ENCODE measurements around the gene ZC3HAV1. TPM values are rescaled to one million over a fixed set of nuclear protein-coding genes. Genes with fewer than 3 reads are reported as not detected.
"Not testable (repeated sequence)": the region's sequence is repeated elsewhere in the genome, so short reads cannot be mapped to it uniquely, and the experiment has no call there.

Gene ZC3HAV1
- total RNA-seq: 100 to 1,000 TPM; 121 to 122 TPM

DNA sequence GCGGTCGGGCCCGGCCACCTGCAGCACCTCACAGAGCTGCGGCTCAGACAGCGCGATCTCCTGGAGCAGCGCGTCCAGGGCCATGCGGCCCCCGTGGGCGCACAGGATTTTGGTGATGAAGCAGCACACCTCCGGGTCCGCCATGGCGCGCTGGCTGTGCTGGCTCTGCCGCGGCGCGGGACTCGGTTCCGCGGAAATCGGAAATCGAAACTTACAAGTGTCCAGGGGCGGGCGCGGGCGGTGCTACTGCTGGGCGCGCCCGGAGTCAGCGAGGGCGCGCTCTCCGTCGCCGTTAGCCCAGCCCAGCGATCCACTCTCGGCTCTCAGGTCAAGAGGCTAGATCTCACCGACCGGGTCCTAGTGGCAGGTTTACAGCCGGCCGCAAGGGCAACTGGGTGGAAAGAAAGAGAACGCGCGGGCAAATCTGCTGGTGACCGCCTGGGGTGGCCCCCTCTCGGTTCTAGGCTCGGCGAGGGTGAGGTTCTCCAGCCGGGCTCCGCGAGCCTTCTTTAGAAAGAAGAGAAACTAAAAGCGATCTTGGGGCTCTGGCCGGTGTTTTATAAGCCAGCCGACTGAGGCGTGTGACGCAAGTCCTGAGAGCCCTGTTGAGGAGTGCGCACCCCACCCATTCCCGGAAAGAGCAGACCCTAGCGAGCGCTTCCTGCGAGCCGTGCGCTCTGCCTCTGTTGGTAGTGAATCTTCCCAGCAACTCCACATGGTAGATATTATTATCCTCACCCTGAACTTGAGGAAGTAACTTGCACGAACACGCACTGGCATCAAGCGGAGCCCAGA, at the start of gene ZC3HAV1:
Gene ZC3HAV1 (minus strand): TSS at position 533 of the 795 bp plus-strand sequence. CDS start 389 bp downstream, at position 144.
- H3K36me3 Mint-ChIP-seq (ENCODE audit: low read depth): peaks cover 47% of the 10 kb centered on the region
- POLR2A ChIA-PET: interaction anchor here (1.0 to 3.8 kb wide), 3 partner anchors 10 to 250 kb away, joined by 3 to 90 read pairs (median 5); partner anchors contain the start of gene LUC7L2
- H3K4me1 Mint-ChIP-seq (ENCODE audit: low read depth): peaks cover 29% of the 10 kb centered on the region
- H3K27ac Mint-ChIP-seq: peak within 1 kb of the TSS; percentile 95
- CTCF ChIA-PET: interaction anchor here (1.3 to 1.6 kb wide), 2 partner anchors 16 to 34 kb away, joined by 4 read pairs; no protein-coding TSS in a partner anchor
- DNase-seq (peak; percentile 95), ATAC-seq (peak; percentile 76)
- H3K4me3 Mint-ChIP-seq: peak within 1 kb of the TSS; percentile 91
- no peaks in the 10 kb centered on the region for H3K9me3 Mint-ChIP-seq (ENCODE audit: insufficient read depth)
- H3K27me3 Mint-ChIP-seq (ENCODE audit: low read depth): no peaks in the 10 kb centered on the region

DNA sequence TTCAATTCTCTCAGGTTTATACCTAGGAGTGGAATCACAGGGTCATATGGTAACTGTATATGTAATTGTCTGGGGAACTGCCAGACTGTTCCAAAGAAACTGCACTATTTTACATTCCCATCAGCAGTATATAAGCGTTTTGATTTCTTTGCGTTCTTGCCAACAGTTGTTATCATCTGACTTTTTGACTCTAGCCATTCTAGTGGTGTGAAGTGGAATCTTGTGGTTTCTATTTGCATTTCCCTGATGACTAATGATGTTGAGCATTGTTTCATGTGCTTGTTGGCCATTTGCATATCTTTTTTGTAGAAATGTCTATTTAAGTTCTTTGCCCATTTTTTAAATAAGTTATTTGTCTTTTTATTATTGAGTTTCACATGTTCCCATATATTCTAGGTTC, 44.3 kb upstream of the ZC3HAV1 start:
- ATAC-seq (no peak), DNase-seq (no peak)
- H3K9me3 Mint-ChIP-seq (ENCODE audit: insufficient read depth): no peaks in the 10 kb centered on the region
- POLR2A ChIA-PET: no interaction called here
- no peak overlapping the region for H3K4me3 Mint-ChIP-seq
- H3K36me3 Mint-ChIP-seq (ENCODE audit: low read depth): peaks cover 4% of the 10 kb centered on the region
- CTCF ChIA-PET: no interaction called here
- H3K27ac Mint-ChIP-seq: no peak overlapping the region
- H3K4me1 Mint-ChIP-seq (ENCODE audit: low read depth): peaks cover 4% of the 10 kb centered on the region
- H3K27me3 Mint-ChIP-seq (ENCODE audit: low read depth): no peaks in the 10 kb centered on the region

DNA sequence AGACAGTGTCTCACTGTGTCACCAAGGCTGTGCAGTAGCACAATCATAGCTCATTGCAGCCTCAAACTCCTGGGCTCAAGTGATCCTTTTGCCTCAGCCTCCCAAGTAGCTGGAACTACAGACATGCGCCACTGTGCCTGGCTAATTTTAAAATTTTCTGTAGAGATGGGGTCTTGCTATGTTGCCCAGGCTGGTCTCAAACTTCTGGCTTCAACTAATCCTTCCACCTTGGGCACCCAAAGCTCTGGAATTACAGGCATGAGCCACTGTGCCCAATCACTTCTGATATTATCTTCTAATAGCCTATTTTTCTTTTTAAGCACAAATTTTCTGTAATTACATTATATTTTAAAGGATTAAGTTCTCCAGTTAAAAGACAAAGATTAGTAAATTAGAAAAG, 42.6 kb upstream of the ZC3HAV1 start:
- Mint-ChIP-seq H3K36me3 (ENCODE audit: low read depth) (peaks cover 4% of the 10 kb centered on the region), H3K4me3 (no peak overlapping the region), H3K27ac (no peak overlapping the region), H3K4me1 (ENCODE audit: low read depth) (peaks cover 4% of the 10 kb centered on the region), H3K27me3 (ENCODE audit: low read depth) (no peaks in the 10 kb centered on the region), H3K9me3 (ENCODE audit: insufficient read depth) (no peaks in the 10 kb centered on the region)
- no peak for ATAC-seq
- ChIA-PET CTCF (no interaction called here), POLR2A (no interaction called here)
- no peak for DNase-seq

DNA sequence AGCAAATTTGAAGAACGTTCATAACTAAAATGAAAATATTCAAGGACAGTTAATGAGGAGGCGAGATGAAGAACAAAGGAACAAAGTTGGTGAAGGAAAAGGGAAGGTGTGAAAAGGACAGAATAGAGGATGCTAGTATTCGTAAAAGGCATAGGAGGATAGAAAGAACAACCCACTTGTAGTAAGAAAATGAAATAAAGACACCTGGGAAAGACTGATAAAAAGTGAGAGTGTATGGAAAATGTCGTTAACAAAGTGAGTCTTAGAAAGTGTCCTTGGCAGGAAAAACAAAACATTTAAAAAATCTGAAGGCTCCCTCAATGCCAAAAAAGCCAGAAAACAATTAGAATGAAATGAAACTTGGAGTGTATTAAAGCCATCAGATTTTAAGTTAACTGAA, 29.6 kb upstream of the ZC3HAV1 start:
- CTCF ChIA-PET: interaction anchor here (1.0 kb wide), 1 partner anchor 30 kb away, joined by 3 read pairs; no protein-coding TSS in a partner anchor
- no peak overlapping the region for H3K4me3 Mint-ChIP-seq
- POLR2A ChIA-PET: no interaction called here
- H3K27ac Mint-ChIP-seq: no peak overlapping the region
- DNase-seq: no peak
- no peak for ATAC-seq
- peaks cover 3% of the 10 kb centered on the region for H3K36me3 Mint-ChIP-seq (ENCODE audit: low read depth)
- no peaks in the 10 kb centered on the region for H3K9me3 Mint-ChIP-seq (ENCODE audit: insufficient read depth)
- peaks cover 2% of the 10 kb centered on the region for H3K4me1 Mint-ChIP-seq (ENCODE audit: low read depth)
- H3K27me3 Mint-ChIP-seq (ENCODE audit: low read depth): no peaks in the 10 kb centered on the region

DNA sequence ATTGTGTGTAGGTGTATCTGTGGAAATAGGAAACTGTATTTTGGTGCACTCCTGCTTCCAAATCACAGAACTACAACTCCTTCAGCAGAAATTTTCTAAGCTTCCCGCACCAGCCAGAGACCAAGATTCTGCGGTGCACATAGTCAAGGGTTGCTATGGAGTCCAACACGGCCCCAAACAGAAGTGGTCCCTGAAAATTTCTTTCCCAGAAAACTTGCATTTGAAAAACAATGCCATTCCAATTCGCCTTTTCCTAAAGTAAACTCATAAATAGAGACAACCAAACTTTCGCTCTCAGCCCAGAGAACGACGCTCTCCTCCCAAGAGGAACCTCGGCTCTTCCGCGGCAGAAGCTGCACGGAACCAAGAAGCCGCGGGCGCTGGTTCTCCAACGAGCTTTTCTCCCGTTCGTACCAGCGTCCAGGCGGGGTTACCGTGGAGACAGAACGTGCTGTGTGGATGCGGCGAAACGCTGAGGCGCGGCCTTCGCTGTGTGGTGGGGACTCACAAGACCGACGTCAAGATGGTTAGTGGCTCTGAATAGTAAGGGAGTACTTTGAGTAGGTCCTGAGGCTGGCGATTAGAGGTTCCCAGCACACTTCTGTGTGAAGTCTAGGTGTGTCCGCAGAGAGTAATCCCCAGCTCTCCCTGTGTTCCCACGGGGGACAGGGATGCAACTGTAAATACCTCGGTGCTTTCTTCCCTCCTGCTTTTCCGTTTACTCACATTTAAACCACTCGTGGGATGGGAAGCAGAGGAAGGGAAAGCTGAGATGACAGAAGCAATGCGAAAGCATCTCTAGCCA, 24.0 kb upstream of the ZC3HAV1 start:
- ATAC-seq: peak; percentile 99
- DNase-seq: peak; percentile 92
- H3K4me1 Mint-ChIP-seq (ENCODE audit: low read depth): peaks cover 20% of the 10 kb centered on the region
- no peaks in the 10 kb centered on the region for H3K9me3 Mint-ChIP-seq (ENCODE audit: insufficient read depth)
- H3K36me3 Mint-ChIP-seq (ENCODE audit: low read depth): peaks cover 4% of the 10 kb centered on the region
- H3K4me3 Mint-ChIP-seq: peak overlapping the region; percentile 87
- ChIA-PET CTCF (interaction anchor here (0.8 to 1.7 kb wide), 9 partner anchors 11 to 247 kb away, joined by 3 to 7 read pairs (median 5); no protein-coding TSS in a partner anchor), POLR2A (interaction anchor here (0.6 to 2.4 kb wide), 14 partner anchors 9 to 230 kb away, joined by 3 to 7 read pairs (median 4); partner anchors contain the start of gene LUC7L2)
- peak overlapping the region; percentile 81 for H3K27ac Mint-ChIP-seq
- H3K27me3 Mint-ChIP-seq (ENCODE audit: low read depth): peaks cover 3% of the 10 kb centered on the region

DNA sequence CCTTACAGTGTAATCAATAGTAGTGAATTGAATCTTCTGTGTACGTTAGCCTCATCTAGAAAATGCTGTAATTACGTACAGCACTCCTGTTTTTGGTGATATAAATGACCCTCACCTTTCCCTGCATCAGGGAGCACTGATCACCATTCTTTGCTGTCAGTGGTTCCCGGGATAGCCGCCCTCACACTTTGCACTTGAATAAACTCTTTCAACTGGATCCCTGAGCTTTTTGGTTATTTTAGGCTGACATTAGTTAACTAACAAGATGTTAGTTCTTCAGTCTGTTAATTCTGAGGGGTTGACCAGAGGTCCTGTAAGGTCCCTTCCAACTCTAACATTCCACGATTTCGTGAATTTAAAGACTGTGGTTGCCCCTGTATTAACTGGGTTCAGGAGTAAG, 23.4 kb upstream of the ZC3HAV1 start:
- Mint-ChIP-seq H3K36me3 (ENCODE audit: low read depth) (peaks cover 4% of the 10 kb centered on the region), H3K9me3 (ENCODE audit: insufficient read depth) (no peaks in the 10 kb centered on the region), H3K4me1 (ENCODE audit: low read depth) (peaks cover 21% of the 10 kb centered on the region), H3K27me3 (ENCODE audit: low read depth) (peaks cover 5% of the 10 kb centered on the region), H3K27ac (peak overlapping the region; percentile 81), H3K4me3 (peak overlapping the region; percentile 87)
- CTCF ChIA-PET: interaction anchor here (0.8 to 2.4 kb wide), 8 partner anchors 14 to 246 kb away, joined by 3 to 9 read pairs (median 6); no protein-coding TSS in a partner anchor
- DNase-seq (no peak), ATAC-seq (no peak)
- POLR2A ChIA-PET: interaction anchor here (0.6 to 2.4 kb wide), 11 partner anchors 9 to 227 kb away, joined by 3 to 7 read pairs (median 4); partner anchors contain the start of gene LUC7L2

DNA sequence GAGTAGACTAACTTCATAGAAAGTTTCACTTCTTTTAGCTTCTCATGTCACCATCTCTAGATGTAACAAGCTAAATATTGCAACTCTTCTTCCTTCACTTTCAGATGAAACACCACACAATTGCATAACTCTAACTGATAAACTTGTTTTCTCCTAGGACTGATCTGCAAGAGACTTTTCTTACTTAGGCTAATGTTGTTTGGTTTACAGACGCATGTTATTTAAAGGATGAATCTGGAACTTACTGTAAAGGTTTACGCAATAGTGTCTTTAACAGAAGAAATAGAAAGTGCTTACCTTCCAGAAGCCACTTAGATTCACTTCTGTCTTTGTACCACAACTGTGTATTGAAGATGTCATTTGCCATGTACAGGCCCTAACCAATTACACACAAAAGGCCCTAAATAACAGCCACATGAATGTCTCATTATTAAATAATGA, 22.1 kb upstream of the ZC3HAV1 start:
- Mint-ChIP-seq H3K9me3 (ENCODE audit: insufficient read depth) (no peaks in the 10 kb centered on the region), H3K4me3 (no peak overlapping the region), H3K27me3 (ENCODE audit: low read depth) (peaks cover 5% of the 10 kb centered on the region), H3K27ac (no peak overlapping the region), H3K36me3 (ENCODE audit: low read depth) (peaks cover 4% of the 10 kb centered on the region), H3K4me1 (ENCODE audit: low read depth) (peaks cover 32% of the 10 kb centered on the region)
- CTCF ChIA-PET: interaction anchor here (2.4 kb wide), 1 partner anchor 13 kb away, joined by 9 read pairs; no protein-coding TSS in a partner anchor
- POLR2A ChIA-PET: no interaction called here
- DNase-seq (no peak), ATAC-seq (no peak)

DNA sequence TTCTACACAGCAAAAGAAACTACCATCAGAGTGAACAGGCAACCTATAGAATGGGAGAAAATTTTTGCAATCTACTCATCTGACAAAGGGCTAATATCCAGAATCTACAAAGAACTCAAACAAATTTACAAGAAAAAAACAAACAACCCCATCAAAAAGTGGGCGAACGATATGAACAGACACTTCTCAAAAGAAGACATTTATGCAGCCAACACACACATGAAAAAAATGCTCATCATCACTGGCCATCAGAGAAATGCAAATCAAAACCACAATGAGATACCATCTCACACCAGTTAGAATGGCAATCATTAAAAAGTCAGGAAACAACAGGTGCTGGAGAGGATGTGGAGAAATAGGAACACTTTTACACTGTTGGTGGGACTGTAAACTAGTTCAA, 20.3 kb upstream of the ZC3HAV1 start:
- not testable (repeated sequence) for H3K9me3 Mint-ChIP-seq (ENCODE audit: insufficient read depth); H3K27ac Mint-ChIP-seq

DNA sequence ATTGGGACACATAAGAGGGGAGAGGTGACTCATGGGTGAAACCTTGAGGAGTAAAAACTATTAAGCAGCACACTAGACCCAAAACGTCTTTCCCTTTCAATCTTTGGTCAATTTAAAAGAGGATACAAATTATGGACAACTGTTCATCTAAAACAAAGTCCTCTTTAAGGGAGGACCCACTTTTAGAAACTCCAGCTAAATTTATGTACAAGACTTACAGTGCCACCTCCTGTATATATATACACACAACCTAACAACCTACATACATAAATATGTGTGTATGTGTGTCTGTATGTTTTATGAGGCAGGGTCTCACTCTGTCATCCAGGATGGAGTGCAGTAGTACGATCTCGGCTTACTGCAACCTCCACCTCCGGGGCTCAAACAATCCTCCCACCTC, 18.1 kb upstream of the ZC3HAV1 start:
- CTCF ChIA-PET: interaction anchor here (0.8 to 3.2 kb wide), 7 partner anchors 9 to 241 kb away, joined by 3 to 13 read pairs (median 5); no protein-coding TSS in a partner anchor
- POLR2A ChIA-PET: interaction anchor here (1.3 kb wide), 1 partner anchor 32 kb away, joined by 4 read pairs; no protein-coding TSS in a partner anchor
- H3K27me3 Mint-ChIP-seq (ENCODE audit: low read depth): peaks cover 5% of the 10 kb centered on the region
- H3K4me1 Mint-ChIP-seq (ENCODE audit: low read depth): peaks cover 26% of the 10 kb centered on the region
- no peak overlapping the region for H3K4me3 Mint-ChIP-seq
- H3K9me3 Mint-ChIP-seq (ENCODE audit: insufficient read depth): no peaks in the 10 kb centered on the region
- no peak overlapping the region for H3K27ac Mint-ChIP-seq
- DNase-seq (no peak), ATAC-seq (no peak)
- no peaks in the 10 kb centered on the region for H3K36me3 Mint-ChIP-seq (ENCODE audit: low read depth)

More for the DNA sequence above, 20.3 kb upstream of the ZC3HAV1 start:
- ATAC-seq; H3K27me3 Mint-ChIP-seq (ENCODE audit: low read depth); DNase-seq; H3K4me3 Mint-ChIP-seq; POLR2A ChIA-PET; H3K36me3 Mint-ChIP-seq (ENCODE audit: low read depth): not testable (repeated sequence)
- CTCF ChIA-PET: interaction anchor here (3.0 kb wide), 1 partner anchor 54 kb away, joined by 13 read pairs; no protein-coding TSS in a partner anchor
- peaks cover 35% of the 10 kb centered on the region for H3K4me1 Mint-ChIP-seq (ENCODE audit: low read depth)

DNA sequence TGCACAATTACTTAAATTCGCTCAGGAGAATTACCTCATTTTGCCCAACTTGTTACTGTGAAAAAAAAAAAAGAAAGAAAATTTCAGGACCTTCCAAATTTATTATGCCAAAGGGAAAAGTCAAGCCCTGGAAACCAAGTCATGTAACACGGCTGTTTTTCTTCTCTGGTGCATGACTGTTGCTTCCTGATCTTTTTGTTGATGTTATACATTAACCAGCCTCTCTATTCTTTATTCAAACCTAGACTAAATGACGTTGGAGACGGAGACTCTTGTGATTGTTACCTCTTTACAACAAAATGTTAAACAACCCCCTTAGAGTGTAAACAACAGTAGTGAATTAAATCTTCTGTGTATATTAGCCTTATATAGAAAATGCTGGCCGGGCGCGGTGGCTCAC, 16.1 kb upstream of the ZC3HAV1 start:
- no peak overlapping the region for H3K27ac Mint-ChIP-seq
- ATAC-seq (no peak), DNase-seq (no peak)
- ChIA-PET CTCF (no interaction called here), POLR2A (no interaction called here)
- H3K27me3 Mint-ChIP-seq (ENCODE audit: low read depth): peaks cover 5% of the 10 kb centered on the region
- no peak overlapping the region for H3K4me3 Mint-ChIP-seq
- no peaks in the 10 kb centered on the region for H3K9me3 Mint-ChIP-seq (ENCODE audit: insufficient read depth)
- no peaks in the 10 kb centered on the region for H3K36me3 Mint-ChIP-seq (ENCODE audit: low read depth)
- peaks cover 23% of the 10 kb centered on the region for H3K4me1 Mint-ChIP-seq (ENCODE audit: low read depth)

DNA sequence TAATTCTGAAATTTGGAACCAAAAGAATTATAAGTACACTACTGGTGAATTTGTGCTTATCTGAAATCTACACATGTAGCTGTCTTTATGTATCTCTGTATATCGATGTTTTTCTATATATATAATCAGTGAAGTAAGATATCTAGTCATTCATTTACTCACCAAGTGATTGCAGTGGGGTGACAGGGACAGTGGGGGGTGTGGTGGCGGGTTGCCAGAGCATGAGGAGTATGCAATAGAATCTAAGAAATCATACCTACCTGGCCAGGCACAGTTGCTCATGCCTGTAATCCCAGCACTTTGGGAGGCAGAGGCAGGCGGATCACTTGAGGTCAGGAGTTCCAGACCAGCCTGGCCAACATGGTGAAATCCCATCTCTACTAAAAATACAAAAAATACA, 15.5 kb upstream of the ZC3HAV1 start:
- H3K27me3 Mint-ChIP-seq (ENCODE audit: low read depth); H3K27ac Mint-ChIP-seq; H3K4me3 Mint-ChIP-seq; H3K36me3 Mint-ChIP-seq (ENCODE audit: low read depth); H3K9me3 Mint-ChIP-seq (ENCODE audit: insufficient read depth); ATAC-seq; CTCF ChIA-PET; DNase-seq: not testable (repeated sequence)
- POLR2A ChIA-PET: interaction anchor here (1.0 kb wide), 1 partner anchor 20 kb away, joined by 3 read pairs; no protein-coding TSS in a partner anchor
- peaks cover 23% of the 10 kb centered on the region for H3K4me1 Mint-ChIP-seq (ENCODE audit: low read depth)
